Spleen (tissue), 7 donors: ENCODE data around the gene RHOBTB1.

Source experiments
- POLR2A ChIP-seq, 3 donors: fragments of 450-650 bp; IDR thresholded peaks; one replicate each; pipeline ENCODE4 v1.5.1; 2017; ENCODE audit warnings: antibody characterized with exemption in 3 of 3, mild to moderate bottlenecking in 1 of 3
- TF ChIP-seq, protein P1 (sequence below), 11 experiments: fragments of 200-600 bp in 7 of 11; fragments of 450-650 bp in 4 of 11; sonication (generic) in 4 of 11; IDR thresholded peaks in 8 of 11; conservative IDR thresholded peaks in 3 of 11; 1 replicate in 7 of 11; 2 replicates in 4 of 11; pipeline versions ENCODE4 v1.4.0 to v1.8.0; 2016 to 2021; ENCODE audit warnings: antibody characterized with exemption in 11 of 11, inconsistent platforms in 4 of 11, mild to moderate bottlenecking in 1 of 11
- donor health status: DM: no; HTN: no; CAD: no; lungs with moderate emphysema.
- donor health status: DM: no; HTN: no; CAD: no.
- donor health status: DM: no; HTN: no; CAD: no.

GRCh38 chr10:60848680-60849079, 95.3 kb downstream of the RHOBTB1 start:
- TF ChIP-seq POLR2A (IDR thresholded peaks at IDR 0.05): no peak
- TF ChIP-seq, protein P1, sequence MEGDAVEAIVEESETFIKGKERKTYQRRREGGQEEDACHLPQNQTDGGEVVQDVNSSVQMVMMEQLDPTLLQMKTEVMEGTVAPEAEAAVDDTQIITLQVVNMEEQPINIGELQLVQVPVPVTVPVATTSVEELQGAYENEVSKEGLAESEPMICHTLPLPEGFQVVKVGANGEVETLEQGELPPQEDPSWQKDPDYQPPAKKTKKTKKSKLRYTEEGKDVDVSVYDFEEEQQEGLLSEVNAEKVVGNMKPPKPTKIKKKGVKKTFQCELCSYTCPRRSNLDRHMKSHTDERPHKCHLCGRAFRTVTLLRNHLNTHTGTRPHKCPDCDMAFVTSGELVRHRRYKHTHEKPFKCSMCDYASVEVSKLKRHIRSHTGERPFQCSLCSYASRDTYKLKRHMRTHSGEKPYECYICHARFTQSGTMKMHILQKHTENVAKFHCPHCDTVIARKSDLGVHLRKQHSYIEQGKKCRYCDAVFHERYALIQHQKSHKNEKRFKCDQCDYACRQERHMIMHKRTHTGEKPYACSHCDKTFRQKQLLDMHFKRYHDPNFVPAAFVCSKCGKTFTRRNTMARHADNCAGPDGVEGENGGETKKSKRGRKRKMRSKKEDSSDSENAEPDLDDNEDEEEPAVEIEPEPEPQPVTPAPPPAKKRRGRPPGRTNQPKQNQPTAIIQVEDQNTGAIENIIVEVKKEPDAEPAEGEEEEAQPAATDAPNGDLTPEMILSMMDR (IDR thresholded peaks at IDR 0.05 in 8 of 11, conservative IDR thresholded peaks at IDR 0.05 in 3 of 11): no peak
